ENCODE data around the gene MAD1L1.

MAD1L1 gene

GRCh38 chr7:2211259-2211880, 21.4 kb downstream of the MAD1L1 start:
- peaks cover 68% of the 10 kb centered on the region for H3K36me3 Mint-ChIP-seq (ENCODE audit: low read depth)
- H3K4me1 Mint-ChIP-seq: peaks cover 20% of the 10 kb centered on the region
- no peak overlapping the region for H3K27ac Mint-ChIP-seq
- TF ChIP-seq CTCF (IDR thresholded peaks at IDR 0.05): no peak
- no peak for DNase-seq
- no peak overlapping the region for H3K4me3 Mint-ChIP-seq
- H3K9me3 Mint-ChIP-seq: no peaks in the 10 kb centered on the region
- H3K27me3 Mint-ChIP-seq (ENCODE audit: low read depth, poor library complexity): no peaks in the 10 kb centered on the region

GRCh38 chr7:2210551-2211258, 22.0 kb downstream of the MAD1L1 start:
- no peak for TF ChIP-seq CTCF (IDR thresholded peaks at IDR 0.05)
- no peaks in the 10 kb centered on the region for H3K27me3 Mint-ChIP-seq (ENCODE audit: low read depth, poor library complexity)
- H3K27ac Mint-ChIP-seq: peak overlapping the region; percentile 29
- no peaks in the 10 kb centered on the region for H3K9me3 Mint-ChIP-seq
- H3K36me3 Mint-ChIP-seq (ENCODE audit: low read depth): peaks cover 65% of the 10 kb centered on the region
- peaks cover 20% of the 10 kb centered on the region for H3K4me1 Mint-ChIP-seq
- no peak overlapping the region for H3K4me3 Mint-ChIP-seq
- no peak for DNase-seq

- H3K4me1 Mint-ChIP-seq: peaks cover 20% of the 10 kb centered on the region
- no peaks in the 10 kb centered on the region for H3K27me3 Mint-ChIP-seq (ENCODE audit: low read depth, poor library complexity)
- H3K36me3 Mint-ChIP-seq (ENCODE audit: low read depth): peaks cover 66% of the 10 kb centered on the region
- H3K9me3 Mint-ChIP-seq: no peaks in the 10 kb centered on the region
- peak overlapping the region; percentile 22 for H3K27ac Mint-ChIP-seq
- H3K4me3 Mint-ChIP-seq: no peak overlapping the region
- no peak for TF ChIP-seq CTCF (IDR thresholded peaks at IDR 0.05)
- DNase-seq: no peak
These were observed 22.8 kb downstream of the MAD1L1 start for GRCh38 chr7:2209961-2210323.

- DNase-seq: peak; percentile 84
- H3K4me3 Mint-ChIP-seq: no peak overlapping the region
- H3K36me3 Mint-ChIP-seq (ENCODE audit: low read depth): peaks cover 60% of the 10 kb centered on the region
- peak overlapping the region; percentile 22 for H3K27ac Mint-ChIP-seq
- peak; percentile 74 for TF ChIP-seq CTCF (IDR thresholded peaks at IDR 0.05)
- no peaks in the 10 kb centered on the region for H3K9me3 Mint-ChIP-seq
- no peaks in the 10 kb centered on the region for H3K27me3 Mint-ChIP-seq (ENCODE audit: low read depth, poor library complexity)
- peaks cover 22% of the 10 kb centered on the region for H3K4me1 Mint-ChIP-seq
These were observed 23.4 kb downstream of the MAD1L1 start for GRCh38 chr7:2209146-2209960.

- H3K27ac Mint-ChIP-seq: no peak overlapping the region
- H3K27me3 Mint-ChIP-seq (ENCODE audit: low read depth, poor library complexity): no peaks in the 10 kb centered on the region
- peaks cover 29% of the 10 kb centered on the region for H3K4me1 Mint-ChIP-seq
- peaks cover 53% of the 10 kb centered on the region for H3K36me3 Mint-ChIP-seq (ENCODE audit: low read depth)
- no peak for TF ChIP-seq CTCF (IDR thresholded peaks at IDR 0.05)
- DNase-seq: no peak
- no peak overlapping the region for H3K4me3 Mint-ChIP-seq
- H3K9me3 Mint-ChIP-seq: no peaks in the 10 kb centered on the region
These were observed 24.0 kb downstream of the MAD1L1 start for GRCh38 chr7:2208712-2209111.

All from nephron progenitor cell (in vitro differentiated cells).